Mesenchymal stem cell (in vitro differentiated cells and primary cell): ENCODE data around the gene MAP7D1.

Experiments
- DNase-seq: peaks from one replicate; pipeline ENCODE4 v3.0.0-alpha.2; 2013
- H2AFZ ChIP-seq: one replicate; pipeline ENCODE4 v1.6.1; 2013; ENCODE audit warnings: low read depth, mild to moderate bottlenecking, control low read depth, inconsistent platforms, low read length, moderate library complexity
- H2AK5ac ChIP-seq: 2 replicates; pipeline ENCODE4 v1.6.1; 2013; ENCODE audit warnings: low read length, moderate library complexity, mild to moderate bottlenecking, inconsistent platforms; ENCODE audit not compliant: severe bottlenecking
- H2BK120ac ChIP-seq: one replicate; pipeline ENCODE4 v1.6.1; 2013; ENCODE audit warnings: low read depth, mild to moderate bottlenecking, inconsistent platforms, low read length, moderate library complexity
- H2BK12ac ChIP-seq, 2 experiments: one replicate each; pipeline ENCODE4 v1.6.1; 2013; ENCODE audit warnings: inconsistent platforms in 2 of 2, low read length in 2 of 2, mild to moderate bottlenecking in 2 of 2, moderate library complexity in 2 of 2, control low read depth in 1 of 2
- H2BK15ac ChIP-seq: one replicate; pipeline ENCODE4 v1.6.1; 2013; ENCODE audit warnings: mild to moderate bottlenecking, low read depth, inconsistent platforms; ENCODE audit not compliant: poor library complexity, severe bottlenecking
- H2BK5ac ChIP-seq: 2 replicates; pipeline ENCODE4 v1.6.1; 2013; ENCODE audit warnings: low read depth, mild to moderate bottlenecking, low read length, control low read depth, inconsistent platforms; ENCODE audit not compliant: poor library complexity, severe bottlenecking
- H3K14ac ChIP-seq, 2 experiments: one replicate each; pipeline ENCODE4 v1.6.1; 2013; ENCODE audit warnings: inconsistent platforms in 2 of 2, low read length in 2 of 2, control low read depth in 1 of 2, mild to moderate bottlenecking in 1 of 2, moderate library complexity in 1 of 2
- H3K18ac ChIP-seq, 2 experiments: one replicate each; pipeline ENCODE4 v1.6.1; 2013; ENCODE audit warnings: inconsistent platforms in 2 of 2, low read length in 2 of 2, control low read depth in 1 of 2, low read depth in 1 of 2, mild to moderate bottlenecking in 1 of 2
- H3K23ac ChIP-seq, 2 experiments: one replicate each; pipeline ENCODE4 v1.6.1; 2013; ENCODE audit warnings: inconsistent platforms in 2 of 2, low read length in 2 of 2, mild to moderate bottlenecking in 2 of 2, moderate library complexity in 2 of 2, control low read depth in 1 of 2
- H3K27ac ChIP-seq: 2 replicates; pipeline ENCODE4 v1.5.1; 2013; ENCODE audit warnings: mild to moderate bottlenecking, moderate library complexity, low read length, control low read depth, inconsistent platforms; ENCODE audit not compliant: poor library complexity, severe bottlenecking
- H3K27me3 ChIP-seq, 2 experiments: 2 replicates each; pipeline versions ENCODE4 v1.6.1 to v1.7.0; 2013; ENCODE audit warnings: low read length in 2 of 2, mild to moderate bottlenecking in 2 of 2, moderate library complexity in 2 of 2, control low read depth in 1 of 2, inconsistent platforms in 1 of 2; ENCODE audit not compliant: control insufficient read depth in 1 of 2, insufficient read depth in 1 of 2
- H3K36me3 ChIP-seq, 2 experiments: 2 replicates each; pipeline versions ENCODE4 v1.6.1 to v1.7.0; 2013; ENCODE audit warnings: low read length in 2 of 2, control low read depth in 1 of 2, inconsistent platforms in 1 of 2, low read depth in 1 of 2, mild to moderate bottlenecking in 1 of 2; ENCODE audit not compliant: insufficient read depth in 2 of 2, control insufficient read depth in 1 of 2
- H3K4ac ChIP-seq, 2 experiments: one replicate each; pipeline ENCODE4 v1.6.1; 2013; ENCODE audit warnings: inconsistent platforms in 2 of 2, low read length in 2 of 2, mild to moderate bottlenecking in 2 of 2, moderate library complexity in 2 of 2, control low read depth in 1 of 2, low read depth in 1 of 2
- H3K4me1 ChIP-seq: 2 replicates; pipeline ENCODE4 v1.6.1; 2013; ENCODE audit warnings: low read depth, low read length, control low read depth; ENCODE audit not compliant: control insufficient read depth, insufficient read depth
- H3K4me2 ChIP-seq: 2 replicates; pipeline ENCODE4 v1.6.1; 2013; ENCODE audit warnings: low read length, mild to moderate bottlenecking, inconsistent platforms; ENCODE audit not compliant: poor library complexity, severe bottlenecking
- H3K4me3 ChIP-seq, 2 experiments: 2 replicates each; pipeline versions ENCODE4 v1.5.1 to v1.7.0; 2013; ENCODE audit warnings: low read length in 2 of 2, mild to moderate bottlenecking in 2 of 2, control low read depth in 1 of 2, low read depth in 1 of 2; ENCODE audit not compliant: insufficient read depth in 1 of 2
- H3K79me1 ChIP-seq: replicated peaks from 2 replicates; pipeline ENCODE4 v1.6.1; 2013; ENCODE audit warnings: mild to moderate bottlenecking, control low read depth, low read length, inconsistent platforms; ENCODE audit not compliant: poor library complexity, severe bottlenecking
- H3K9ac ChIP-seq: 2 replicates; pipeline ENCODE4 v1.7.0; 2013; ENCODE audit warnings: mild to moderate bottlenecking, low read length, moderate library complexity
- H3K9me3 ChIP-seq: 2 replicates; pipeline ENCODE4 v1.7.0; 2013; ENCODE audit warnings: mild to moderate bottlenecking, low read length; ENCODE audit not compliant: control insufficient read depth
- H4K8ac ChIP-seq: one replicate; pipeline ENCODE4 v1.6.1; 2013; ENCODE audit warnings: inconsistent platforms, mild to moderate bottlenecking, low read length, moderate library complexity
- H4K91ac ChIP-seq: one replicate; pipeline ENCODE4 v1.6.1; 2013; ENCODE audit warnings: mild to moderate bottlenecking, low read length, inconsistent platforms
- WGBS: methylation state at CpG from one replicate; pipeline ENCODE4 v1.1.7; 2013; ENCODE audit warnings: mixed read lengths; 5-methylcytosine and 5-hydroxymethylcytosine counted together

The MAP7D1 gene

GRCh38 chr1:36154765-36155407 is 1.1 kb upstream of the MAP7D1 start:
- peak overlapping the region; percentile 95 to 99 for H3K4ac ChIP-seq
- no peaks in the 10 kb centered on the region for H3K27me3 ChIP-seq
- no peak overlapping the region for H2AFZ ChIP-seq
- peaks cover 4% of the 10 kb centered on the region for H3K79me1 ChIP-seq
- H2BK120ac ChIP-seq = peak overlapping the region; percentile 89
- no peaks in the 10 kb centered on the region for H3K9me3 ChIP-seq
- peak overlapping the region; percentile 100 for H3K9ac ChIP-seq
- H2AK5ac ChIP-seq = peak overlapping the region; percentile 69
- peaks cover 44% of the 10 kb centered on the region for H3K4me1 ChIP-seq
- H2BK12ac ChIP-seq = peak overlapping the region; percentile 50 to 75
- peak overlapping the region; percentile 87 for H2BK5ac ChIP-seq
- H3K27ac ChIP-seq = peak overlapping the region; percentile 85
- WGBS = 44% methylated on average over 3 of the region's 6 CpGs
- peak overlapping the region; percentile 92 for H4K91ac ChIP-seq
- H3K4me3 ChIP-seq = peak overlapping the region; percentile 91 to 98
- H3K14ac ChIP-seq = peak overlapping the region in 1 of 2 experiments; percentile 44
- H3K23ac ChIP-seq = no peak overlapping the region
- peak overlapping the region; percentile 95 for H4K8ac ChIP-seq
- peak overlapping the region; percentile 85 to 90 for H3K18ac ChIP-seq
- peak overlapping the region; percentile 90 for H3K4me2 ChIP-seq
- DNase-seq = no peak
- H3K36me3 ChIP-seq = peaks cover 16 to 19% of the 10 kb centered on the region in 2 experiments
- peak overlapping the region; percentile 99 for H2BK15ac ChIP-seq

- WGBS = under 1% methylated on average over 53 of the region's 69 CpGs
Measured at GRCh38 chr1:36156329-36157114, 562 bp downstream of the MAP7D1 start.

GRCh38 chr1:36157115-36157903 is 1.3 kb downstream of the MAP7D1 start:
- DNase-seq = peak; percentile 47
- Histone ChIP-seq H3K36me3 (peaks cover 21 to 23% of the 10 kb centered on the region in 2 experiments), H3K14ac (peak overlapping the region in 1 of 2 experiments; percentile 86), H2BK15ac (no peak overlapping the region), H3K27ac (peak overlapping the region; percentile 63), H3K4ac (peak overlapping the region in 1 of 2 experiments; percentile 79), H4K91ac (peak overlapping the region; percentile 52), H4K8ac (no peak overlapping the region), H2BK5ac (peak overlapping the region; percentile 10), H2BK12ac (peak overlapping the region in 1 of 2 experiments; percentile 51), H3K27me3 (no peaks in the 10 kb centered on the region), H2BK120ac (peak overlapping the region; percentile 67), H3K4me2 (peak overlapping the region; percentile 96), H3K18ac (peak overlapping the region; percentile 99), H3K23ac (peak overlapping the region in 1 of 2 experiments; percentile 64), H3K79me1 (peaks cover 4% of the 10 kb centered on the region), H3K4me1 (peaks cover 46% of the 10 kb centered on the region), H2AK5ac (peak overlapping the region; percentile 23), H3K9me3 (no peaks in the 10 kb centered on the region), H3K9ac (peak overlapping the region; percentile 100), H2AFZ (no peak overlapping the region), H3K4me3 (peak overlapping the region; percentile 93 to 98)
- 9% methylated on average over 6 of the region's 9 CpGs for WGBS

More at GRCh38 chr1:36156329-36157114, 562 bp downstream of the MAP7D1 start:
- H2BK15ac ChIP-seq = peak overlapping the region; percentile 98
- peak overlapping the region; percentile 77 for H3K27ac ChIP-seq
- peaks cover 4% of the 10 kb centered on the region for H3K79me1 ChIP-seq
- peak overlapping the region; percentile 99 for H3K18ac ChIP-seq
- H3K36me3 ChIP-seq = peaks cover 17 to 23% of the 10 kb centered on the region in 2 experiments
- peak overlapping the region; percentile 91 for H4K8ac ChIP-seq
- H2BK5ac ChIP-seq = peak overlapping the region; percentile 89
- H2BK120ac ChIP-seq = peak overlapping the region; percentile 95
- H4K91ac ChIP-seq = peak overlapping the region; percentile 99
- no peaks in the 10 kb centered on the region for H3K27me3 ChIP-seq
- peak overlapping the region; percentile 68 to 97 for H2BK12ac ChIP-seq
- H3K9me3 ChIP-seq = no peaks in the 10 kb centered on the region
- H3K4ac ChIP-seq = peak overlapping the region; percentile 95 to 98
- H2AFZ ChIP-seq = peak overlapping the region; percentile 29
- peaks cover 41% of the 10 kb centered on the region for H3K4me1 ChIP-seq
- H3K4me3 ChIP-seq = peak overlapping the region; percentile 93 to 98
- H3K14ac ChIP-seq = peak overlapping the region in 1 of 2 experiments; percentile 93
- H2AK5ac ChIP-seq = peak overlapping the region; percentile 5
- H3K9ac ChIP-seq = peak overlapping the region; percentile 100
- peak; percentile 82 for DNase-seq
- H3K23ac ChIP-seq = peak overlapping the region in 1 of 2 experiments; percentile 91
- peak overlapping the region; percentile 96 for H3K4me2 ChIP-seq
